ENCODE results near the gene RNF25.

RNF25 gene

GRCh38 chr2:218621007-218621406 lies 50.8 kb downstream of the RNF25 start:
- no peak for DNase-seq

GRCh38 chr2:218618102-218618860 lies 53.5 kb downstream of the RNF25 start:
- no peak for DNase-seq

- no peak for DNase-seq
Observed at GRCh38 chr2:218615868-218616315, 55.9 kb downstream of the RNF25 start.

Measured in NCI-H146 (cell line).